HEK293 (cell line): ENCODE data around the gene ADAMTS17.

Experiments used
- ZBTB44 ChIP-seq: fragments of 450-650 bp; IDR thresholded peaks from 2 replicates; pipeline ENCODE4 v1.5.1; 2018; ENCODE audit warnings: missing biosample characterization, mild to moderate bottlenecking, missing genetic modification characterization
- ZBTB49 ChIP-seq: fragments of 450-650 bp; formaldehyde crosslinking; IDR thresholded peaks from 2 replicates; pipeline ENCODE4 v1.5.1; 2016; ENCODE audit warnings: missing biosample characterization, missing genetic modification characterization, low read depth
- ZNF292 ChIP-seq: fragments of 450-650 bp; formaldehyde crosslinking; IDR thresholded peaks from 2 replicates; pipeline ENCODE4 v1.5.1; 2016; ENCODE audit warnings: low read depth, missing biosample characterization, missing genetic modification characterization, borderline replicate concordance
- ZNF350 ChIP-seq: fragments of 450-650 bp; formaldehyde crosslinking; IDR thresholded peaks from 2 replicates; pipeline ENCODE4 v1.5.0; 2017; ENCODE audit warnings: missing biosample characterization, mild to moderate bottlenecking, missing genetic modification characterization
- TF ChIP-seq, protein P1 (sequence below): fragments of 450-650 bp; formaldehyde crosslinking; IDR thresholded peaks from 2 replicates; pipeline ENCODE4 v1.5.1; 2016; ENCODE audit warnings: missing biosample characterization, missing genetic modification characterization

DNA sequence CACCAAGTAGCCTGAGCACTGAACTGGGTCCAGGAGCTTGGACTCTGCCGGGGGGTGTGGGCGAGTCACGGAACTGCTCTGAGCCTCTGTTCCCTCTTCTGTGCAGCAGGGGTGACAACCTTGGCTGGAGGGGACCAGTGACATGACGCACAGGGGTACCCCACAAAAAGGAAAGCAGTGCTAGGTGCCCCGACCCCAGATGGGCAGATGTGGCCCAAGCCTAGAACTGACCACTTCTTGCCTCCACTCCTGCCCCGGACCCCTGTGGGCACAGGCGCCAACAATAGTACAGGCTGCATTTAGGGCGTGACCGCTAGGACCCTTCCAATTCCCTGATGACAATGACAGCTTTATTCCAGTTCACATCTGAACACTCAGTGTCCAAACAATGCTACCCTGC, 352.7 kb downstream of the ADAMTS17 start:
- TF ChIP-seq ZBTB44 = no peak
- TF ChIP-seq, protein P1, sequence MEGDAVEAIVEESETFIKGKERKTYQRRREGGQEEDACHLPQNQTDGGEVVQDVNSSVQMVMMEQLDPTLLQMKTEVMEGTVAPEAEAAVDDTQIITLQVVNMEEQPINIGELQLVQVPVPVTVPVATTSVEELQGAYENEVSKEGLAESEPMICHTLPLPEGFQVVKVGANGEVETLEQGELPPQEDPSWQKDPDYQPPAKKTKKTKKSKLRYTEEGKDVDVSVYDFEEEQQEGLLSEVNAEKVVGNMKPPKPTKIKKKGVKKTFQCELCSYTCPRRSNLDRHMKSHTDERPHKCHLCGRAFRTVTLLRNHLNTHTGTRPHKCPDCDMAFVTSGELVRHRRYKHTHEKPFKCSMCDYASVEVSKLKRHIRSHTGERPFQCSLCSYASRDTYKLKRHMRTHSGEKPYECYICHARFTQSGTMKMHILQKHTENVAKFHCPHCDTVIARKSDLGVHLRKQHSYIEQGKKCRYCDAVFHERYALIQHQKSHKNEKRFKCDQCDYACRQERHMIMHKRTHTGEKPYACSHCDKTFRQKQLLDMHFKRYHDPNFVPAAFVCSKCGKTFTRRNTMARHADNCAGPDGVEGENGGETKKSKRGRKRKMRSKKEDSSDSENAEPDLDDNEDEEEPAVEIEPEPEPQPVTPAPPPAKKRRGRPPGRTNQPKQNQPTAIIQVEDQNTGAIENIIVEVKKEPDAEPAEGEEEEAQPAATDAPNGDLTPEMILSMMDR (tag by site-specific recombination) = no peak
- no peak for TF ChIP-seq ZNF350
- TF ChIP-seq ZNF292 (tag by site-specific recombination) = no peak
- TF ChIP-seq ZBTB49 (tag by site-specific recombination) = no peak
